K562 (cell line): ENCODE data around the gene TENM4. TPM values are rescaled to one million over a fixed set of nuclear protein-coding genes. Genes with fewer than 3 reads are reported as not detected.

Source experiments
- ATAC-seq: fragments of 200-7000 bp; cut with Tn5 transposase; 3 replicates; pipeline ENCODE4 v1.9.1; 2020; ENCODE audit warnings: moderate library complexity
- BruUV-seq: library from RNA; stranded (reverse); fragments of 400-500 nt; replicated peaks from 2 replicates; lab custom pipeline; 2021; lab: Mats Ljungman, UMichigan
- CTCF ChIA-PET: fragments of 300-600 bp; formaldehyde crosslinking; extraction: SDS; loops from one replicate; lab custom pipeline; 2021; ENCODE audit warnings: low intra/inter-chr PET ratio; lab: Yijun Ruan, JAX
- POLR2A ChIA-PET: fragments of 300-600, 350-650 bp; sonication (Branson Sonifier 250); formaldehyde crosslinking; extraction: SDS; loops from one replicate; lab custom pipeline; 2021; ENCODE audit warnings: antibody characterized with exemption, inconsistent platforms; lab: Yijun Ruan, JAX
- DNase-seq, 4 experiments: peaks; one replicate each; pipeline versions ENCODE4 v3.0.0 to v3.0.0-alpha.2; 2011 to 2018; ENCODE audit warnings: low spot score in 3 of 4, mixed read lengths in 3 of 4; ENCODE audit errors: extremely low read depth in 1 of 4
- FAIRE-seq: peaks from 2 replicates; lab custom pipeline; 2011; peaks lifted over from hg19 to GRCh38; lab: Jason Lieb, UNC
- H2AFZ ChIP-seq: 2 replicates; pipeline ENCODE4 v1.6.0; 2011; ENCODE audit warnings: low read depth, low read length, control low read depth, inconsistent platforms
- H3K27ac ChIP-seq: fragments of 200-600 bp; 3 replicates; pipeline ENCODE4 v1.8.0; 2011; ENCODE audit warnings: low read depth, mild to moderate bottlenecking, control low read depth, inconsistent platforms, low read length, moderate library complexity, mixed read lengths; ENCODE audit errors: extremely low read depth
- H3K27me3 ChIP-seq, 2 experiments: fragments of 300-600 bp in 1 of 2; 2 replicates in 1 of 2; 3 replicates in 1 of 2; pipeline versions ENCODE4 v1.6.0 to v1.8.0; 2011; ENCODE audit warnings: inconsistent platforms in 2 of 2, low read length in 2 of 2, mild to moderate bottlenecking in 1 of 2, mixed read lengths in 1 of 2, moderate library complexity in 1 of 2; ENCODE audit not compliant: control insufficient read depth in 2 of 2, insufficient read depth in 2 of 2
- H3K36me3 ChIP-seq: fragments of 300-600 bp; 3 replicates; pipeline ENCODE4 v1.8.0; 2011; ENCODE audit warnings: mild to moderate bottlenecking, low read length, inconsistent platforms; ENCODE audit not compliant: control insufficient read depth, insufficient read depth
- H3K4me1 ChIP-seq, 2 experiments: fragments of 200-600 bp in 1 of 2; replicated peaks in 1 of 2; 2 replicates in 1 of 2; 3 replicates in 1 of 2; pipeline versions ENCODE4 v1.5.1 to v1.8.0; 2011; ENCODE audit warnings: inconsistent platforms in 2 of 2, low read length in 2 of 2, mild to moderate bottlenecking in 1 of 2, mixed read lengths in 1 of 2, moderate library complexity in 1 of 2; ENCODE audit not compliant: control insufficient read depth in 2 of 2, insufficient read depth in 2 of 2
- H3K4me2 ChIP-seq: 2 replicates; pipeline ENCODE4 v1.6.1; 2011; ENCODE audit warnings: low read length, control low read depth, inconsistent platforms, mixed read lengths; ENCODE audit not compliant: insufficient read depth
- H3K4me3 ChIP-seq: fragments of 200-600 bp; sonication (generic), shearing (Covaris generic); 2 replicates; pipeline ENCODE4 v1.5.1; 2016; ENCODE audit warnings: control low read depth, inconsistent platforms
- H3K79me2 ChIP-seq: fragments of 200-600 bp; 3 replicates; pipeline ENCODE4 v1.8.0; 2011; ENCODE audit warnings: low read length, inconsistent platforms; ENCODE audit not compliant: control insufficient read depth, insufficient read depth
- H3K9ac ChIP-seq, 2 experiments: 2 replicates each; pipeline versions ENCODE4 v1.6.0 to v1.6.1; 2011; ENCODE audit warnings: low read depth in 2 of 2, low read length in 2 of 2, control low read depth in 1 of 2, inconsistent platforms in 1 of 2, mild to moderate bottlenecking in 1 of 2, mixed read lengths in 1 of 2; ENCODE audit not compliant: insufficient read depth in 1 of 2
- H3K9me1 ChIP-seq: one replicate; pipeline ENCODE4 v1.6.0; 2011; ENCODE audit warnings: inconsistent platforms, mild to moderate bottlenecking, low read length, moderate library complexity; ENCODE audit not compliant: control insufficient read depth, insufficient read depth
- H3K9me3 ChIP-seq: replicated peaks from 2 replicates; pipeline ENCODE4 v1.5.1; 2011; ENCODE audit warnings: low read depth, low read length, inconsistent platforms; ENCODE audit not compliant: control insufficient read depth, insufficient read depth
- H4K20me1 ChIP-seq: replicated peaks from 2 replicates; pipeline ENCODE4 v1.6.1; 2011; ENCODE audit warnings: low read length, inconsistent platforms, mixed read lengths; ENCODE audit not compliant: control insufficient read depth, insufficient read depth
- CBFA2T2 ChIP-seq: fragments of 450-650 bp; conservative IDR thresholded peaks from 2 replicates; pipeline ENCODE4 v1.6.1; 2017; ENCODE audit warnings: mild to moderate bottlenecking
- KLF13 ChIP-seq: fragments of 450-650 bp; IDR thresholded peaks from 2 replicates; pipeline ENCODE4 v1.6.1; 2016; ENCODE audit warnings: missing genetic modification characterization, low read depth, mild to moderate bottlenecking, missing compliant biosample characterization, moderate library complexity, borderline replicate concordance
- MTF1 ChIP-seq: fragments of 250-450 bp; sonication (Bioruptor Pico); IDR thresholded peaks from 2 replicates; pipeline ENCODE4 v1.9.0; 2021; ENCODE audit warnings: moderate library complexity, mild to moderate bottlenecking, inconsistent platforms, borderline replicate concordance
- MYC ChIP-seq, 2 experiments: fragments of 250-450 bp in 1 of 2; sonication (Bioruptor Pico) in 1 of 2; IDR thresholded peaks; 2 replicates each; pipeline versions ENCODE4 v1.5.1 to v1.6.1; 2012 to 2021; ENCODE audit warnings: low read depth in 2 of 2, borderline replicate concordance in 1 of 2, improper control_type of control experiment in 1 of 2, low read length in 1 of 2, mild to moderate bottlenecking in 1 of 2, moderate library complexity in 1 of 2
- NCOA1 ChIP-seq: fragments of 450-650 bp; IDR thresholded peaks from 2 replicates; pipeline ENCODE4 v1.6.1; 2016; ENCODE audit warnings: low read depth
- NFIC ChIP-seq: fragments of 450-650 bp; IDR thresholded peaks from 2 replicates; pipeline ENCODE4 v1.6.1; 2017; ENCODE audit warnings: mild to moderate bottlenecking, inconsistent platforms
- NFIX ChIP-seq: fragments of 250-450 bp; sonication (Bioruptor Pico); IDR thresholded peaks from 2 replicates; pipeline ENCODE4 v1.4.0; 2020; ENCODE audit warnings: low read depth, mild to moderate bottlenecking, moderate library complexity
- RFX5 ChIP-seq: IDR thresholded peaks from 2 replicates; pipeline ENCODE4 v1.6.1; 2011; ENCODE audit warnings: low read depth, mild to moderate bottlenecking, improper control_type of control experiment, low read length
- SRSF3 ChIP-seq: fragments of 200-400 bp; formaldehyde crosslinking; IDR thresholded peaks from 2 replicates; pipeline ENCODE4 v1.6.1; 2016; ENCODE audit warnings: mild to moderate bottlenecking, low read length, moderate library complexity; ENCODE audit not compliant: insufficient read depth
- TAL1 ChIP-seq: fragments of 450-650 bp; IDR thresholded peaks from 2 replicates; pipeline ENCODE4 v1.6.1; 2016; ENCODE audit warnings: mild to moderate bottlenecking
- TCF7L2 ChIP-seq: fragments of 150-350 bp; IDR thresholded peaks from 2 replicates; pipeline ENCODE4 v1.6.1; 2016; ENCODE audit warnings: low read depth, mild to moderate bottlenecking, low read length, moderate library complexity
- ZFP30 ChIP-seq: fragments of 250-450 bp; sonication (Bioruptor Pico); IDR thresholded peaks from 2 replicates; pipeline ENCODE4 v1.8.0; 2022; ENCODE audit warnings: moderate library complexity, mild to moderate bottlenecking, inconsistent platforms, borderline replicate concordance
- ZNF217 ChIP-seq: sonication (generic); formaldehyde crosslinking; IDR thresholded peaks from 2 replicates; pipeline ENCODE4 v1.8.0; 2022; ENCODE audit warnings: mild to moderate bottlenecking, missing genetic modification reagents
- ZNF561 ChIP-seq: fragments of 450-650 bp; formaldehyde crosslinking; conservative IDR thresholded peaks from 2 replicates; pipeline ENCODE4 v1.4.0; 2020; ENCODE audit warnings: mild to moderate bottlenecking, moderate library complexity
- ZNF695 ChIP-seq: fragments of 450-650 bp; formaldehyde crosslinking; IDR thresholded peaks from 2 replicates; pipeline ENCODE4 v1.4.0; 2020; ENCODE audit warnings: mild to moderate bottlenecking, moderate library complexity
- ZNF766 ChIP-seq: fragments of 200-800 bp; sonication (Bioruptor generic); conservative IDR thresholded peaks from 2 replicates; pipeline ENCODE4 v1.6.1; 2016; ENCODE audit warnings: missing genetic modification characterization, missing compliant biosample characterization
- ZNF780A ChIP-seq: fragments of 250-450 bp; sonication (Bioruptor Pico); IDR thresholded peaks from 2 replicates; pipeline ENCODE4 v1.5.0; 2021; ENCODE audit warnings: mild to moderate bottlenecking
- in situ Hi-C: fragments of 300-500 bp; cut with MboI; formaldehyde crosslinking; loops from 4 replicates; pipeline ENCODE4 v1.15.0; 2018; ENCODE audit warnings: inconsistent platforms, mixed read lengths
- intact Hi-C: fragments of 100-400 bp; cut with micrococcal nuclease; formaldehyde crosslinking; loops from 2 replicates; pipeline ENCODE4 v1.14.2; 2022
- polyA plus RNA-seq, 8 experiments: library from polyadenylated mRNA; depleted of rRNA in 4 of 8; stranded (reverse) in 5 of 8; unstranded in 3 of 8; fragments of >200 nt; fragmentation: Nextera tagmentation in 2 of 8; fragmentation: Illumina TruSeq in 1 of 8; extraction: Ambion mirVana in 2 of 8; extraction: Trizol in 1 of 8; gene quantifications; 2 replicates each; pipeline versions ENCODE4 v1.2.1 to v1.2.3, GENCODE V29; 2011 to 2014; ENCODE audit warnings: inconsistent platforms in 1 of 8, missing spikeins in 1 of 8
- total RNA-seq, 7 experiments: library from RNA; depleted of rRNA in 6 of 7; stranded (reverse); fragments of >200 nt in 6 of 7; fragmentation: Illumina TruSeq in 2 of 7; extraction: Trizol in 2 of 7; gene quantifications; 2 replicates each; pipeline versions ENCODE4 v1.2.1 to v1.2.3, GENCODE V29; 2011 to 2021; ENCODE audit warnings: low replicate concordance in 1 of 7

Gene TENM4
- total and polyA plus RNA-seq, 9 of the 15 experiments (the other 6 are each of a cell fraction or from before 2014, with no cell fraction given) = 0.16 TPM; not detected in 8

DNA sequence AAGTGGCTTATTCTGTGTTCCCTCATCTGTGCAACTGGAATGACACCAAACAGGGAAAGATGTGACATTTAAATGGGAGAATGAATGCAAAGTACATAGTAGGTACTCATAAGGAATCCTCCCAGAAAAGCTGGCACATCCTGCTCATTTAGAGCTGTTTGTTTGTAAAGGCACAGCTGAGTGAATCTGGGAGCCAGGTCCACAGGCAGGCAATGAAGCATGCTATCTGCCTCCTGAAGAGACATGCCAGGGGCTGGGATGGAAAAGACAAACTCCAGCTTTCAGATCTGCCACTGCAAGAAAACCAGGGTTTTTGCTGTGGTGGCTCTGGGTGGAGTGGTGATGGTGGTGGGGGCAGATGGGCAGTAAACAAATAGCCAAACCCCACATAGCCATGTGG lies 150.1 kb downstream of the TENM4 start:
- Histone ChIP-seq H3K9me3 (no peaks in the 10 kb centered on the region), H3K27me3 (no peaks in the 10 kb centered on the region), H3K9ac (no peak overlapping the region), H3K79me2 (no peaks in the 10 kb centered on the region), H3K4me3 (no peak overlapping the region), H3K9me1 (no peaks in the 10 kb centered on the region), H3K36me3 (no peaks in the 10 kb centered on the region), H3K4me2 (no peak overlapping the region), H3K4me1 (no peaks in the 10 kb centered on the region), H4K20me1 (no peaks in the 10 kb centered on the region; the same call in 1 of the 2 replicates), H3K27ac (no peak overlapping the region), H2AFZ (no peak overlapping the region)
- no TSS peak for BruUV-seq
- TF ChIP-seq MTF1 = no peak
- TF ChIP-seq TAL1 = no peak
- TF ChIP-seq ZNF561 (CRISPR knock-in tag) = no peak
- TF ChIP-seq NCOA1 = no peak
- no peak for ATAC-seq
- intact Hi-C loops (no loop called here), in situ Hi-C loops (no loop called here)
- FAIRE-seq = no peak
- POLR2A ChIA-PET = no interaction called here
- CTCF ChIA-PET = no interaction called here
- no peak for DNase-seq

DNA sequence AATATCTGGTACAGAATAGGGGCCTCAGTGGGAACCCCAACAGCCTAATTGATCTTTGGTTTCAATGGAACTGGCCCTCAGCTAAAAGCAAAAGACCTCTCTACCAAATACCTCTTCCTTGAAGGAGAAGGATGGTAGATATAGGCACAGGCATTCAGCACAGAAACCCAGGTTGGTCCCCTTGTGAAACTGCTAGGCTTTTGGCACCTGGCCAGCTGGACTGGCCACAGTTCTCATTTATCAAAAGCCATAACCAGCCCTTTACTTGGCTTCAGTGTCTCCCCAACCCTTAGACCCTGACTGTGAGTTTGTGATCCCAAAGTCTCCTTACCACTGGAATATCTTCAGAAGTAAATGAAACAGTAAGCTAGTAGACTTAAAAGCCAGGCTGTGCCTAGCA lies 152.9 kb downstream of the TENM4 start:
- FAIRE-seq (no peak), ATAC-seq (no peak), DNase-seq (peak in 1 of 4 experiments; percentile 4)
- Histone ChIP-seq H3K36me3 (no peaks in the 10 kb centered on the region), H3K27ac (no peak overlapping the region), H3K27me3 (no peaks in the 10 kb centered on the region), H2AFZ (no peak overlapping the region), H3K4me3 (no peak overlapping the region), H3K4me1 (no peaks in the 10 kb centered on the region), H3K79me2 (no peaks in the 10 kb centered on the region), H3K4me2 (no peak overlapping the region), H3K9me3 (no peaks in the 10 kb centered on the region), H3K9ac (no peak overlapping the region), H4K20me1 (no peaks in the 10 kb centered on the region; the same call in 1 of the 2 replicates), H3K9me1 (no peaks in the 10 kb centered on the region)
- ChIA-PET CTCF (no interaction called here), POLR2A (no interaction called here)
- intact Hi-C loops = no loop called here
- in situ Hi-C loops = no loop called here
- no peak for TF ChIP-seq CBFA2T2
- no peak for TF ChIP-seq ZNF695 (CRISPR knock-in tag)
- TF ChIP-seq KLF13 (tag) = no peak
- no peak for TF ChIP-seq ZNF217 (CRISPR knock-in tag)
- no peak for TF ChIP-seq ZFP30 (CRISPR knock-in tag)
- no peak for TF ChIP-seq MYC (IDR thresholded peaks at IDR 0.05; ENCODE audit: low read depth, low read length)
- no peak for TF ChIP-seq MYC (CRISPR knock-in tag; IDR thresholded peaks at IDR 0.05; ENCODE audit: borderline replicate concordance, low read depth)
- TF ChIP-seq NFIX (CRISPR knock-in tag) = peak; percentile 66
- TF ChIP-seq NFIC = peak; percentile 84
- no peak for TF ChIP-seq ZNF766 (CRISPR knock-in tag)
- no peak for TF ChIP-seq RFX5
- no peak for TF ChIP-seq TCF7L2
- TF ChIP-seq ZNF780A (CRISPR knock-in tag) = no peak
- TF ChIP-seq SRSF3 = no peak
- BruUV-seq = no TSS peak
